Measurements from ENCODE around the gene GALNT10.

DNA sequence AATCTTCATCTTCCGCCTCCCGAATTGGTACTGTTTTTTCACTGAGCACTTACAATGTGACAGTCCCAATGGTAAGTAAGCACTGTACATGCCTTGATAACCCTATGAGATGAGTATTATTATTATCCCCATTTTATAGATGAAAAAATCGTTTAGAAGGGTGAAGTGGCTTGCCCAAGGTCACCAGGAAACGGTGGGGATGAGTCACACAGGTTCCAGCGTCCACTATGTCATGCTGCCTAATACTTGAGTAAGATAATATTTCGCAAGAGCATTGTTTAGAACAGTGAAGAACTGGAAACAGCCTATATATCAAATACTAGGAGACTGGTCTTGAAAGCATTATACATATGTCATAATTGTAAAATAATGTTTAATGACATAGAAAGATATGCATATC, 274.6 kb downstream of the GALNT10 start:
- TF ChIP-seq CTCF (IDR thresholded peaks at IDR 0.05) (no peak), POLR2A (IDR thresholded peaks at IDR 0.05) (no peak)

Data from body of pancreas (tissue), 4 donors.